Adipocyte (in vitro differentiated cells): ENCODE results near the gene PLPP2.

Experiments
- DNase-seq: peaks from one replicate; pipeline ENCODE4 v3.0.0-alpha.2; 2015; ENCODE audit warnings: low read depth
- H3K27me3 ChIP-seq: replicated peaks from 2 replicates; pipeline ENCODE4 v1.7.0; 2013; ENCODE audit warnings: mild to moderate bottlenecking, low read length, moderate library complexity; ENCODE audit not compliant: control insufficient read depth, insufficient read depth
- H3K36me3 ChIP-seq: 2 replicates; pipeline ENCODE4 v1.7.0; 2013; ENCODE audit warnings: low read length, mild to moderate bottlenecking, moderate library complexity; ENCODE audit not compliant: control insufficient read depth, insufficient read depth, severe bottlenecking
- H3K4me1 ChIP-seq: 2 replicates; pipeline ENCODE4 v1.7.0; 2013; ENCODE audit warnings: mild to moderate bottlenecking, low read length, moderate library complexity; ENCODE audit not compliant: control insufficient read depth, insufficient read depth
- H3K4me3 ChIP-seq: 2 replicates; pipeline ENCODE4 v1.7.0; 2013; ENCODE audit warnings: mild to moderate bottlenecking, low read length, moderate library complexity
- H3K9ac ChIP-seq: 2 replicates; pipeline ENCODE4 v1.7.0; 2013; ENCODE audit warnings: mild to moderate bottlenecking, low read length, moderate library complexity
- H3K9me3 ChIP-seq: 2 replicates; pipeline ENCODE4 v1.7.0; 2013; ENCODE audit warnings: mild to moderate bottlenecking, low read length, moderate library complexity; ENCODE audit not compliant: control insufficient read depth

The PLPP2 gene

GRCh38 chr19:313988-314815, 23.0 kb upstream of the PLPP2 start:
- Histone ChIP-seq H3K9me3 (no peaks in the 10 kb centered on the region), H3K27me3 (no peaks in the 10 kb centered on the region), H3K9ac (no peak overlapping the region), H3K36me3 (peaks cover 48% of the 10 kb centered on the region), H3K4me3 (no peak overlapping the region), H3K4me1 (no peaks in the 10 kb centered on the region)
- no peak for DNase-seq

- H3K36me3 ChIP-seq, result peaks cover 49% of the 10 kb centered on the region
- DNase-seq, result no peak
- no peak overlapping the region for H3K4me3 ChIP-seq
- H3K9me3 ChIP-seq, result no peaks in the 10 kb centered on the region
- no peaks in the 10 kb centered on the region for H3K27me3 ChIP-seq
- no peak overlapping the region for H3K9ac ChIP-seq
- no peaks in the 10 kb centered on the region for H3K4me1 ChIP-seq
Measured at GRCh38 chr19:313169-313987, 22.2 kb upstream of the PLPP2 start.

- H3K36me3 ChIP-seq, result peaks cover 59% of the 10 kb centered on the region
- no peaks in the 10 kb centered on the region for H3K4me1 ChIP-seq
- no peaks in the 10 kb centered on the region for H3K9me3 ChIP-seq
Measured at GRCh38 chr19:311813-312261, 20.6 kb upstream of the PLPP2 start.

DNA sequence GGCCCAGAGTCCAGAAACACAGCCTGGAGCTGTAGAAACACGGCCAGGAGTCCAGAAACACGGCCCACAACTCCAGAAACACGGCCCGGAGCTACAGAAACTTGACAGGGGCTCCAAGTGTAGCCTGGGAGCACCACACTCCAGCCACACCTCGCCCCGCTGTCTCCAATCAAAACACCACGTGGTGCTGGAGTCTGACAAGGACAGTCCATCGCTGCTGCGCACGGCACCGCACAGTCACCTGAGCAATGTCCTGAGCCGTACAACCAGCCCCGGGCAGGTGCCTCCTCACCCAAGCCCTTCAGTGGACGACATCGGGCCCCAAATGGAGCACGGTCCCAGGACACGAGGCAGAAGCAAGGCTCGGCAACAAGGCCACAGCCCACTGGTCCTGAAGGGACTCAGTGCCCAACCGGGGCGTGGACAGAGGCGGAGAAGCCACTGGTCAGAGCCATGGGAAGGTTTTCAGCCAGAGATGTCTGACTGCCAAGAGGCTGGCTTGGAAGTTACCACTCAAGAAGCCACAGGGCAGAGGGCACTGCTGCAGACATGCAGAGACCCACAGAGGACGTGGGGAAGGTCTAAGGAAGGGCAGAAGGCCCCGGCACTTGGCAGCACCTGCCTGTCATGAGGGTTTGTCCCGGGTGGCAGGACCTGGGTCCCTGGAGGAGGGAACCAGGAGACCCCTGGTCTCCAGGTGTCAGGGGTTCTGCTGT, 19.7 kb upstream of the PLPP2 start:
- no peak for DNase-seq
- Histone ChIP-seq H3K9me3 (no peaks in the 10 kb centered on the region), H3K36me3 (peaks cover 62% of the 10 kb centered on the region), H3K27me3 (no peaks in the 10 kb centered on the region), H3K9ac (no peak overlapping the region), H3K4me1 (no peaks in the 10 kb centered on the region), H3K4me3 (no peak overlapping the region)

More at GRCh38 chr19:311813-312261, 20.6 kb upstream of the PLPP2 start:
- DNase-seq, result no peak
- H3K27me3 ChIP-seq, result no peaks in the 10 kb centered on the region
- H3K4me3 ChIP-seq, result no peak overlapping the region
- H3K9ac ChIP-seq, result no peak overlapping the region

DNA sequence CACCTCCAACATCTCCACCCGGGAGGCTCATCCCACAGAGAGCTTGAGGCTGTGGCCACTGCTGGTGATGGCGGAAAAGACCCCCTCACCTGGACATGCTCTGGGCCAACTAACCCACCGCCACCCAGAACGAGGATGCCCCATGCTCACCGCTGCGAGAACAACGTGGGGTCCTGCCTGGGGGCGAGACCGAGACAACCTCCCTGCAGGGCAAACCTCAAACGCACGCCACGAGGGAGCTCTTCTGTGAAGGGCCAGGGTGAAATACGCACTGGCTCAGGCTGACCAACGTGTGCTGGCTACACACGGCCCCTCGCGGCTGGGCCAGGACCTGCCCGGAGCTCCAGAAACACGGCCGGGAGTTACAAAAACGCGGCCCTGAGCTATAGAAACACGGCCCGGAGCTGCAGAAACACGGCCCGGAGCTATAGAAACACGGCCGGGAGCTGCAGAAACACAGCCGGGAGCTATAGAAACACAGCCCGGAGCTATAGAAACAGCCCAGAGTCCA, 19.0 kb upstream of the PLPP2 start:
- H3K36me3 ChIP-seq, result peaks cover 62% of the 10 kb centered on the region
- no peak overlapping the region for H3K4me3 ChIP-seq
- DNase-seq, result no peak
- H3K9me3 ChIP-seq, result no peaks in the 10 kb centered on the region
- no peaks in the 10 kb centered on the region for H3K4me1 ChIP-seq
- H3K9ac ChIP-seq, result no peak overlapping the region
- no peaks in the 10 kb centered on the region for H3K27me3 ChIP-seq

- Histone ChIP-seq H3K36me3 (peaks cover 59% of the 10 kb centered on the region), H3K9me3 (no peaks in the 10 kb centered on the region), H3K27me3 (no peaks in the 10 kb centered on the region), H3K9ac (no peak overlapping the region), H3K4me1 (no peaks in the 10 kb centered on the region), H3K4me3 (no peak overlapping the region)
- no peak for DNase-seq
Measured at GRCh38 chr19:309206-309565, 18.0 kb upstream of the PLPP2 start.

GRCh38 chr19:308471-309205, 17.4 kb upstream of the PLPP2 start:
- no peak for DNase-seq
- Histone ChIP-seq H3K4me1 (no peaks in the 10 kb centered on the region), H3K36me3 (peaks cover 54% of the 10 kb centered on the region), H3K4me3 (no peak overlapping the region), H3K9ac (no peak overlapping the region), H3K27me3 (no peaks in the 10 kb centered on the region), H3K9me3 (no peaks in the 10 kb centered on the region)

GRCh38 chr19:307793-308420, 16.7 kb upstream of the PLPP2 start:
- H3K9me3 ChIP-seq, result no peaks in the 10 kb centered on the region
- H3K36me3 ChIP-seq, result peaks cover 53% of the 10 kb centered on the region
- H3K9ac ChIP-seq, result no peak overlapping the region
- H3K27me3 ChIP-seq, result no peaks in the 10 kb centered on the region
- H3K4me1 ChIP-seq, result no peaks in the 10 kb centered on the region
- H3K4me3 ChIP-seq, result no peak overlapping the region
- DNase-seq, result no peak

GRCh38 chr19:307111-307531, 15.9 kb upstream of the PLPP2 start:
- DNase-seq, result no peak
- no peak overlapping the region for H3K9ac ChIP-seq
- no peaks in the 10 kb centered on the region for H3K27me3 ChIP-seq
- no peak overlapping the region for H3K4me3 ChIP-seq
- H3K4me1 ChIP-seq, result no peaks in the 10 kb centered on the region
- no peaks in the 10 kb centered on the region for H3K9me3 ChIP-seq
- H3K36me3 ChIP-seq, result peaks cover 53% of the 10 kb centered on the region

DNA sequence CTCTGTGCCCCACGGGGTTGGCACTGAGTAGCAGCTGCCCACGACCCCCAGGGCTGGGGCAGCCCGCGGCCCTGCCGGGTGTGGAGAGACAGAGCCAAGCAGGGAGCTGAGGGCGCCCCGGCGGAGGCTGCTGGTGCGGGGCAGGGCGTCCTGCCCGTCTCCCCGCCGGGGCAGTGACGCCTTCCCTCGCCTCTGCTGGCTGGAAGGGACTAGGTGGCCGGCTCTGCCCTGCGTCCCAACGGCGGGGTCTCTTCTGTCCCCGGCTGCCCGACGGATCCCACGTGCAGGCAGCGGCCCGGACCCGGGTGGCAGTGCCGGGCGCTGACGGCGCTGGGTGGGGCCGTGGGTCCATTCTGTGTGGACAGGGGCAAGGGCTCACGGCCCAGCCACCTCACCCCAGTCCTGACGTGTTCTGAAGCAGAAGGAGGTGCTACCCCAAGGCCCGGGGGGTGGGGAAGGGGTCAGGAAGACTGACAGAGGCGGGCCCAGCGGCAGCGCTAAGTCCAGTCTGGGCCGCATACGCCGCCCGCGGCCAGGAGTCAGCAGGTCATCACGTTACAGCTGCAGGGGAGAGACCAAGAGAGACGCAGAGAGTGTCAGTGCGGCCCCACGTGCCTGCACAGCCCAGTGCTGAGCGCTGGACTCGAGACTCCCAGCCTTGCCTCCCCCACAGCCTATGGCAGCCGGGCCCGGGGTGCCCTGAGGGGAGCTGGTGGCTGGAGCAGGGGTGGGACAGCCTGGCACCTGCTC, 15.1 kb upstream of the PLPP2 start:
- no peaks in the 10 kb centered on the region for H3K4me1 ChIP-seq
- H3K9me3 ChIP-seq, result no peaks in the 10 kb centered on the region
- DNase-seq, result no peak
- no peak overlapping the region for H3K4me3 ChIP-seq
- H3K36me3 ChIP-seq, result peaks cover 49% of the 10 kb centered on the region
- no peak overlapping the region for H3K9ac ChIP-seq
- H3K27me3 ChIP-seq, result no peaks in the 10 kb centered on the region
